H1 (cell line): ENCODE results near the gene TRPT1. TPM values are rescaled to one million over a fixed set of nuclear protein-coding genes. Genes with fewer than 3 reads are reported as not detected.

Source experiments
- CTCF ChIA-PET: fragments of 300-600 bp; sonication (Branson Sonifier 250); formaldehyde crosslinking; loops from one replicate; lab custom pipeline; 2021; ENCODE audit not compliant: partially characterized antibody; lab: Charles Lee
- POLR2A ChIA-PET: fragments of 300-600 bp; sonication (Branson Sonifier 250); formaldehyde crosslinking; loops from one replicate; lab custom pipeline; 2021; ENCODE audit warnings: inconsistent platforms; ENCODE audit not compliant: partially characterized antibody; lab: Charles Lee
- DNase-seq, 2 experiments: peaks; one replicate each; pipeline versions ENCODE4 v3.0.0 to v3.0.0-alpha.2; 2010 to 2022; ENCODE audit warnings: low spot score in 2 of 2, low read depth in 1 of 2, mixed read lengths in 1 of 2
- FAIRE-seq: peaks from 2 replicates; lab custom pipeline; 2011; peaks lifted over from hg19 to GRCh38; lab: Jason Lieb, UNC
- H2AFZ ChIP-seq: 2 replicates; pipeline ENCODE4 v1.8.1; 2012; ENCODE audit warnings: low read length, inconsistent platforms
- H2AK5ac ChIP-seq: 2 replicates; pipeline ENCODE4 v1.6.1; 2013; ENCODE audit warnings: low read depth, low read length
- H2BK120ac ChIP-seq: replicated peaks from 2 replicates; pipeline ENCODE3; 2013; ENCODE audit warnings: low read depth, low read length, inconsistent platforms
- H2BK12ac ChIP-seq: 2 replicates; pipeline ENCODE4 v1.6.1; 2013; ENCODE audit warnings: low read depth, low read length
- H2BK15ac ChIP-seq: 2 replicates; pipeline ENCODE4 v1.6.1; 2013; ENCODE audit warnings: low read length
- H2BK20ac ChIP-seq: 2 replicates; pipeline ENCODE4 v1.6.1; 2013; ENCODE audit warnings: low read length
- H2BK5ac ChIP-seq: 2 replicates; pipeline ENCODE4 v1.6.1; 2013; ENCODE audit warnings: low read depth, low read length
- H3K14ac ChIP-seq: 2 replicates; pipeline ENCODE4 v1.6.1; 2013; ENCODE audit warnings: inconsistent platforms; ENCODE audit not compliant: insufficient read length
- H3K18ac ChIP-seq: 2 replicates; pipeline ENCODE4 v1.6.1; 2013; ENCODE audit warnings: low read length; ENCODE audit errors: extremely low read depth
- H3K23ac ChIP-seq: 2 replicates; pipeline ENCODE4 v1.6.1; 2013; ENCODE audit warnings: inconsistent platforms; ENCODE audit not compliant: insufficient read length
- H3K23me2 ChIP-seq: 2 replicates; pipeline ENCODE4 v1.6.1; 2013; ENCODE audit warnings: low read depth, low read length
- H3K27ac ChIP-seq: 2 replicates; pipeline ENCODE4 v1.6.1; 2011; ENCODE audit warnings: low read depth, low read length, inconsistent platforms
- H3K27me3 ChIP-seq, 4 experiments: replicated peaks in 1 of 4; 1 replicate in 1 of 4; 2 replicates in 3 of 4; pipeline versions ENCODE4 v1.6.1 to v1.8.1; 2011 to 2013; ENCODE audit warnings: low read length in 3 of 4, mild to moderate bottlenecking in 3 of 4, inconsistent platforms in 2 of 4, mixed read lengths in 2 of 4, moderate library complexity in 1 of 4; ENCODE audit not compliant: control insufficient read depth in 3 of 4, insufficient read depth in 3 of 4; ENCODE audit errors: extremely low read depth in 1 of 4
- H3K36me3 ChIP-seq, 4 experiments: 2 replicates each; pipeline versions ENCODE4 v1.6.1 to v1.8.1; 2011 to 2013; ENCODE audit warnings: mild to moderate bottlenecking in 4 of 4, low read length in 3 of 4, moderate library complexity in 2 of 4, control low read depth in 1 of 4, inconsistent platforms in 1 of 4; ENCODE audit not compliant: insufficient read depth in 4 of 4, control insufficient read depth in 2 of 4
- H3K4ac ChIP-seq: replicated peaks from 2 replicates; pipeline ENCODE3; 2013; ENCODE audit warnings: low read length, low read depth, mixed read lengths, inconsistent platforms; ENCODE audit not compliant: insufficient read length
- H3K4me1 ChIP-seq, 4 experiments: replicated peaks in 1 of 4; 1 replicate in 1 of 4; 2 replicates in 3 of 4; pipeline versions ENCODE4 v1.6.1 to v1.8.1; 2011 to 2013; ENCODE audit warnings: low read length in 3 of 4, inconsistent platforms in 2 of 4, mixed read lengths in 1 of 4; ENCODE audit not compliant: insufficient read depth in 4 of 4, control insufficient read depth in 3 of 4
- H3K4me2 ChIP-seq, 2 experiments: 2 replicates each; pipeline versions ENCODE4 v1.6.1 to v1.8.1; 2011 to 2013; ENCODE audit warnings: low read depth in 2 of 2, low read length in 2 of 2, control low read depth in 1 of 2, inconsistent platforms in 1 of 2, mild to moderate bottlenecking in 1 of 2; ENCODE audit not compliant: insufficient read depth in 1 of 2
- H3K4me3 ChIP-seq, 4 experiments: fragments of 200-600, 300-600 bp in 1 of 4; sonication (generic), shearing (Covaris generic), sonication (Bioruptor Twin) in 1 of 4; 2 replicates each; pipeline versions ENCODE4 v1.5.1 to v1.8.1; 2011 to 2016; ENCODE audit warnings: low read length in 4 of 4, low read depth in 3 of 4, control low read depth in 2 of 4, inconsistent platforms in 2 of 4, mild to moderate bottlenecking in 2 of 4, mixed read lengths in 1 of 4, moderate library complexity in 1 of 4; ENCODE audit not compliant: insufficient read depth in 2 of 4; ENCODE audit errors: extremely low read depth in 1 of 4
- H3K56ac ChIP-seq: replicated peaks from 2 replicates; pipeline ENCODE3; 2013; ENCODE audit warnings: low read depth, mild to moderate bottlenecking, mixed read lengths, low read length, inconsistent platforms; ENCODE audit not compliant: insufficient read length
- H3K79me1 ChIP-seq: 2 replicates; pipeline ENCODE4 v1.6.1; 2013; ENCODE audit warnings: low read depth, low read length, control low read depth
- H3K79me2 ChIP-seq, 2 experiments: 2 replicates each; pipeline versions ENCODE4 v1.6.1 to v1.8.1; 2012 to 2013; ENCODE audit warnings: low read length in 2 of 2, mild to moderate bottlenecking in 2 of 2, inconsistent platforms in 1 of 2; ENCODE audit not compliant: insufficient read depth in 2 of 2, control insufficient read depth in 1 of 2
- H3K9ac ChIP-seq, 4 experiments: replicated peaks in 1 of 4; 1 replicate in 1 of 4; 2 replicates in 3 of 4; pipeline versions ENCODE4 v1.6.1 to v1.8.1; 2011 to 2013; ENCODE audit warnings: low read depth in 3 of 4, low read length in 3 of 4, control low read depth in 2 of 4, mild to moderate bottlenecking in 2 of 4, moderate library complexity in 2 of 4, inconsistent platforms in 1 of 4; ENCODE audit errors: extremely low read depth in 1 of 4
- H3K9me3 ChIP-seq, 2 experiments: 2 replicates each; pipeline versions ENCODE4 v1.6.1 to v1.8.1; 2012 to 2013; ENCODE audit warnings: mild to moderate bottlenecking in 2 of 2, moderate library complexity in 2 of 2, control low read depth in 1 of 2, inconsistent platforms in 1 of 2, low read depth in 1 of 2, low read length in 1 of 2, mixed read lengths in 1 of 2; ENCODE audit not compliant: insufficient read depth in 2 of 2
- H4K20me1 ChIP-seq, 2 experiments: replicated peaks in 1 of 2; 2 replicates each; pipeline versions ENCODE3 to v1.8.1; 2011 to 2013; ENCODE audit warnings: inconsistent platforms in 2 of 2, low read length in 2 of 2, mild to moderate bottlenecking in 1 of 2; ENCODE audit not compliant: insufficient read depth in 2 of 2, control insufficient read depth in 1 of 2
- H4K5ac ChIP-seq: 2 replicates; pipeline ENCODE4 v1.6.1; 2013; ENCODE audit warnings: low read length, low read depth, mixed read lengths, inconsistent platforms; ENCODE audit not compliant: insufficient read length
- H4K8ac ChIP-seq: 2 replicates; pipeline ENCODE4 v1.8.0; 2013; ENCODE audit warnings: mild to moderate bottlenecking, moderate library complexity, low read length, inconsistent platforms; ENCODE audit not compliant: insufficient read depth; ENCODE audit errors: extremely low read depth
- H4K91ac ChIP-seq: replicated peaks from 2 replicates; pipeline ENCODE3; 2013; ENCODE audit warnings: low read length, mixed read lengths, inconsistent platforms; ENCODE audit not compliant: insufficient read length
- ASH2L ChIP-seq: fragments of 200-600, 300-600 bp; sonication (generic); IDR thresholded peaks from one replicate; pipeline ENCODE4 v1.7.1; 2017; ENCODE audit warnings: low read length
- CBX5 ChIP-seq: fragments of 300-800, 300-1000 bp; sonication (generic); IDR thresholded peaks from 2 replicates; pipeline ENCODE4 v1.7.1; 2016; ENCODE audit warnings: antibody characterized with exemption, low read length, low read depth
- CTBP2 ChIP-seq: IDR thresholded peaks from 2 replicates; pipeline ENCODE4 v1.7.0; 2011; ENCODE audit warnings: borderline replicate concordance, mild to moderate bottlenecking, moderate library complexity, mixed read lengths, low read length; ENCODE audit not compliant: insufficient read depth, insufficient read length
- E2F6 ChIP-seq: IDR thresholded peaks from 2 replicates; pipeline ENCODE4 v1.6.1; 2012; ENCODE audit warnings: inconsistent platforms
- FOSL1 ChIP-seq: IDR thresholded peaks from 2 replicates; pipeline ENCODE4 v1.6.1; 2011; ENCODE audit warnings: mild to moderate bottlenecking, low read depth, low read length, moderate library complexity; ENCODE audit not compliant: insufficient read depth
- MAFK ChIP-seq: IDR thresholded peaks from 2 replicates; pipeline ENCODE4 v1.6.1; 2012; ENCODE audit warnings: low read depth, mild to moderate bottlenecking, improper control_type of control experiment, low read length
- POU5F1 ChIP-seq: IDR thresholded peaks from 2 replicates; pipeline ENCODE4 v1.6.1; 2011; ENCODE audit warnings: low read depth, mild to moderate bottlenecking, low read length, moderate library complexity
- RBBP5 ChIP-seq: IDR thresholded peaks from 2 replicates; pipeline ENCODE4 v1.7.1; 2012; ENCODE audit warnings: low read depth, mild to moderate bottlenecking, inconsistent platforms, low read length, moderate library complexity, borderline replicate concordance
- RXRA ChIP-seq: IDR thresholded peaks from 2 replicates; pipeline ENCODE4 v1.6.1; 2011; ENCODE audit warnings: low read depth, mild to moderate bottlenecking, low read length, moderate library complexity; ENCODE audit not compliant: insufficient read depth
- SIRT6 ChIP-seq: IDR thresholded peaks from one replicate; pipeline ENCODE4 v1.7.1; 2012; ENCODE audit warnings: low read length, inconsistent platforms
- TAF1 ChIP-seq: IDR thresholded peaks from 2 replicates; pipeline ENCODE4 v1.6.1; 2011; ENCODE audit warnings: mild to moderate bottlenecking, low read depth, low read length
- TAF7 ChIP-seq: optimal IDR thresholded peaks from 2 replicates; pipeline ENCODE3; 2011; ENCODE audit warnings: low read depth, mild to moderate bottlenecking, inconsistent platforms, low read length, moderate library complexity, borderline replicate concordance
- TBP ChIP-seq: IDR thresholded peaks from 2 replicates; pipeline ENCODE4 v1.6.1; 2011; ENCODE audit warnings: low read depth, low read length, improper control_type of control experiment
- WGBS, 2 experiments: shearing (Covaris generic) in 1 of 2; methylation state at CpG; one replicate each; pipeline versions ENCODE4 v1.1.6 to v1.1.7; 2013 to 2015; ENCODE audit warnings: low lambda C conversion rate in 2 of 2, mixed read lengths in 2 of 2, inconsistent platforms in 1 of 2, low coverage in 1 of 2, missing lambda C conversion rate in 1 of 2; ENCODE audit not compliant: insufficient replicate concordance in 2 of 2, insufficient coverage in 1 of 2, insufficient read length in 1 of 2; ENCODE audit errors: extremely low coverage in 1 of 2, missing lambda C conversion rate in 1 of 2; 5-methylcytosine and 5-hydroxymethylcytosine counted together
- polyA plus RNA-seq, 7 experiments: library from polyadenylated mRNA; depleted of rRNA in 3 of 7; stranded (reverse) in 5 of 7; unstranded in 2 of 7; fragments of >200 nt in 5 of 7; fragments of 200-250 nt in 2 of 7; gene quantifications; 1 replicate in 5 of 7; 2 replicates in 1 of 7; 4 replicates in 1 of 7; pipeline versions ENCODE4 v1.2.1 to v1.2.3, GENCODE V29; 2011 to 2013; ENCODE audit warnings: missing spikeins in 2 of 7, mixed read lengths in 2 of 7
- total RNA-seq: library from RNA; stranded (reverse); fragmentation: NEBNext Ultra II Directional; extraction: Animal tissue kit (Norgen Biotek cat#: 25700); gene quantifications from 2 replicates; pipeline ENCODE4 v1.2.1, GENCODE V29; 2021

Gene TRPT1
- total and polyA plus RNA-seq, 2 of the 8 experiments (the other 6 are each of a cell fraction or from before 2014, with no cell fraction given): 34.5 to 74.6 TPM

GRCh38 chr11:64183890-64184289, 42.1 kb downstream of the TRPT1 start:
- H3K23me2 ChIP-seq: peaks cover 9% of the 10 kb centered on the region
- H2AK5ac ChIP-seq: peak overlapping the region; percentile 41; the same call in 1 of the 2 replicates
- 83% methylated on average over 6 of the region's 7 CpGs; no CpG with 5 or more reads in 1 of the 2 experiments for WGBS, 2 experiments
- peaks cover 0 to 11% (median under 1%) of the 10 kb centered on the region in 4 experiments; a peak in 2 of 8 replicates for H3K36me3 ChIP-seq
- H3K14ac ChIP-seq: no peak overlapping the region
- ChIA-PET POLR2A (interaction anchor here (0.6 to 12.4 kb wide), 11 partner anchors 9 to 577 kb away, joined by 3 to 186 read pairs (median 12); partner anchors contain the start of genes FERMT3, MACROD1, NUDT22 and RPS6KA4), CTCF (interaction anchor here (1.0 to 1.5 kb wide), 3 partner anchors 20 to 188 kb away, joined by 3 to 4 read pairs (median 3); no protein-coding TSS in a partner anchor)
- no peak overlapping the region for H3K18ac ChIP-seq
- H2BK12ac ChIP-seq: no peak overlapping the region
- H2BK5ac ChIP-seq: no peak overlapping the region
- H3K27ac ChIP-seq: no peak overlapping the region
- FAIRE-seq: no peak
- H4K5ac ChIP-seq: no peak overlapping the region
- H2BK120ac ChIP-seq: no peak overlapping the region
- no peaks in the 10 kb centered on the region for H3K9me3 ChIP-seq
- no peak for DNase-seq
- no peak overlapping the region for H3K23ac ChIP-seq
- H3K4me1 ChIP-seq: peaks cover 0 to 9% (median 4%) of the 10 kb centered on the region in 4 experiments; a peak in 6 of 7 replicates
- peaks cover 2% of the 10 kb centered on the region; the same call in 1 of the 2 replicates for H3K79me1 ChIP-seq
- H4K20me1 ChIP-seq: peaks cover 6 to 21% of the 10 kb centered on the region in 2 experiments
- peaks cover 8 to 23% of the 10 kb centered on the region in 2 experiments for H3K79me2 ChIP-seq
- peak overlapping the region; percentile 87 to 96 for H3K4me2 ChIP-seq
- H3K9ac ChIP-seq: no peak overlapping the region
- H2AFZ ChIP-seq: no peak overlapping the region
- H2BK15ac ChIP-seq: no peak overlapping the region
- H3K27me3 ChIP-seq: no peaks in the 10 kb centered on the region
- H3K4me3 ChIP-seq: peak overlapping the region in 1 of 4 experiments; percentile 73; a peak in 2 of 8 replicates
- no peak overlapping the region for H2BK20ac ChIP-seq
- no peak overlapping the region for H3K56ac ChIP-seq
- H4K91ac ChIP-seq: no peak overlapping the region
- H3K4ac ChIP-seq: no peak overlapping the region
- no peak overlapping the region for H4K8ac ChIP-seq
- TF ChIP-seq RXRA (no peak), TAF7 (no peak), POU5F1 (no peak), ASH2L (no peak), CTBP2 (no peak), CBX5 (no peak), FOSL1 (no peak), TAF1 (no peak), MAFK (no peak), E2F6 (no peak), RBBP5 (no peak), SIRT6 (no peak), TBP (no peak)
